ENCODE measurements around the gene SEPTIN11. TPM values are rescaled to one million over a fixed set of nuclear protein-coding genes. Genes with fewer than 3 reads are reported as not detected.

SEPTIN11 gene
- total RNA-seq, 1 donor from 2014 or later: 30.1 TPM

DNA sequence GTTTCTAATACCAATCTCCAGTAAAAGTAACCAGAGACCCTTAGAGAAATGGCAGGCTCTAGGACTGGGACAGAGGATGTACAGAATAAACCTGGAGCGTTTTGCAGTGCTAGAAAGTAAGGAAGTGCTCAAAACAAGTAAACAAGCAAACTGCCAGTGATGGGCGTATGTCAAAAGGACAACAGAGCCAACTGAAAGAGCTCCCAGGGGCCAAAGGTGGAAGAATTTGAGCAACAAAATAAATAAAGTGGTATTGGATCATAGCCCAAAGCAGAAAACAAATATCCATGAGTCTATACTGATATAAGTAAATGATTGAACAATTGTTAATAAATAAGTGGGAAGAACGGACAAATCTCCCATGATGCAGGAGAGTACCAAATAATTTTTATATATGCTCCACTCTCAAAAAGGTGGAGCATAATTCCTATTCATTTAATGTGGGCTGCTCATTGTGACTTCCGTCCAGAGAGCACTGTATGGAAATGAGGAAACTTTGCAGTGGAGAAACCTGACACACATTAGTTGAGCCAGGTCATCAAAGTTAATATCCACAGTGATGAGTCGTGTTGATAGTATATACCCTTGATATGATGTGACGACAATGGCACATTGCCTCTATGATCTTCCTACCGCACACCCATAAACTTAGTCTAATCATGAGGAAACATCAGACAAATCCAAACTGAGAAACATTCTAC is 17.8 kb upstream of the SEPTIN11 start:
- DNase-seq: no peak
- Histone ChIP-seq H3K27me3 (ENCODE audit: low read depth) (peaks cover 7% of the 10 kb centered on the region), H3K9me3 (replicated peaks) (peaks cover 5% of the 10 kb centered on the region), H3K4me3 (no peak overlapping the region), H3K27ac (replicated peaks) (no peak overlapping the region), H3K36me3 (no peaks in the 10 kb centered on the region), H3K4me1 (no peaks in the 10 kb centered on the region)
- intact Hi-C loops (cut with micrococcal nuclease): no loop called here
- TF ChIP-seq, protein P1, sequence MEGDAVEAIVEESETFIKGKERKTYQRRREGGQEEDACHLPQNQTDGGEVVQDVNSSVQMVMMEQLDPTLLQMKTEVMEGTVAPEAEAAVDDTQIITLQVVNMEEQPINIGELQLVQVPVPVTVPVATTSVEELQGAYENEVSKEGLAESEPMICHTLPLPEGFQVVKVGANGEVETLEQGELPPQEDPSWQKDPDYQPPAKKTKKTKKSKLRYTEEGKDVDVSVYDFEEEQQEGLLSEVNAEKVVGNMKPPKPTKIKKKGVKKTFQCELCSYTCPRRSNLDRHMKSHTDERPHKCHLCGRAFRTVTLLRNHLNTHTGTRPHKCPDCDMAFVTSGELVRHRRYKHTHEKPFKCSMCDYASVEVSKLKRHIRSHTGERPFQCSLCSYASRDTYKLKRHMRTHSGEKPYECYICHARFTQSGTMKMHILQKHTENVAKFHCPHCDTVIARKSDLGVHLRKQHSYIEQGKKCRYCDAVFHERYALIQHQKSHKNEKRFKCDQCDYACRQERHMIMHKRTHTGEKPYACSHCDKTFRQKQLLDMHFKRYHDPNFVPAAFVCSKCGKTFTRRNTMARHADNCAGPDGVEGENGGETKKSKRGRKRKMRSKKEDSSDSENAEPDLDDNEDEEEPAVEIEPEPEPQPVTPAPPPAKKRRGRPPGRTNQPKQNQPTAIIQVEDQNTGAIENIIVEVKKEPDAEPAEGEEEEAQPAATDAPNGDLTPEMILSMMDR (IDR thresholded peaks at IDR 0.05; ENCODE audit: borderline replicate concordance): no peak

DNA sequence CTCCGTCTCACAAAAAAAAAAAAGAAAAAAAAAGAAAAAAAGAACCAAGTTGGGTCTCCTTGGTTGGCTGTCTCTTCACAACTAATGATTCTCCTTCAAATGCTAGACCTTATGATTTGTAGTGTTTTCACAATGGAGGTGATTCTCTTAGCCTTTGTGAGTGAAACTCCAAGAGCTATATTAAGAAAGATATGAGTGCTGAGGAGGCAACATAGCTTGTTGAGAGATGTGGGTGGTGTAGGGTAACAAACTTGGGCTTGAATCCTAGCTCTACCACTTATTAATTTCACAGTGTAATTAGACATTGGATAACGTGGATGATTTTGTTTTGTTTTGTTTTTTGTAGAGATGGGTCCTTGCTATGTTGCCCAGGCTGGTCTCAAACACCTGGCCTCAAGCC is 10.4 kb upstream of the SEPTIN11 start:
- DNase-seq: no peak
- Histone ChIP-seq H3K4me1 (peaks cover 12% of the 10 kb centered on the region), H3K27me3 (ENCODE audit: low read depth) (peaks cover 9% of the 10 kb centered on the region), H3K4me3 (no peak overlapping the region), H3K27ac (replicated peaks) (no peak overlapping the region), H3K36me3 (no peaks in the 10 kb centered on the region), H3K9me3 (replicated peaks) (peaks cover 22% of the 10 kb centered on the region)
- intact Hi-C loops (cut with micrococcal nuclease): no loop called here
- TF ChIP-seq, protein P1 (IDR thresholded peaks at IDR 0.05; ENCODE audit: borderline replicate concordance): no peak

DNA sequence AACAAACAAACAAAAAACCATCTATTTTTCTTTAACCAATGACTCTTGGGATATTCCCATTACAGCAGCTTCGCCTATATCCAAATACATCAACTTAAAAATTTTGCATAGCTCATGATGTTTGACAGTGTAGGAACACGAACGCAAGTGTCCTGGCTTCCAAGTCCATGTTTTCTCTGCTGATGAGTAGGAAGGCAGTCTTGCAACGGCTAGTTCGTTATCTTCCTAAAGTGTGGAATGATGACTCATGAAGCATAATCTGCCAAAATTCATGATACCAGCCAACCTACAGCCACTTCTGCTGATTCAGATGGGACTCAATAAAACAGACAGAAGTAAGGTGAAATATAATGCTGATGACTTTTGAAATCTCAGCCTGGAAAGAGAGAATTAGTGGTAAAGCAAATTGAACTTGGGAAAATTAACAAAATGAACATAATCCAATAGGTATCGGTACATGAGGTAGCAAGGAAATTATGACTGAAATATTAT is 6.4 kb upstream of the SEPTIN11 start:
- H3K27ac ChIP-seq (replicated peaks): no peak overlapping the region
- peaks cover 16% of the 10 kb centered on the region for H3K4me1 ChIP-seq
- H3K9me3 ChIP-seq (replicated peaks): peaks cover 15% of the 10 kb centered on the region
- H3K4me3 ChIP-seq: no peak overlapping the region
- no peaks in the 10 kb centered on the region for H3K36me3 ChIP-seq
- TF ChIP-seq, protein P1 (IDR thresholded peaks at IDR 0.05; ENCODE audit: borderline replicate concordance): no peak
- intact Hi-C loops (cut with micrococcal nuclease): no loop called here
- no peaks in the 10 kb centered on the region for H3K27me3 ChIP-seq (ENCODE audit: low read depth)
- no peak for DNase-seq

DNA sequence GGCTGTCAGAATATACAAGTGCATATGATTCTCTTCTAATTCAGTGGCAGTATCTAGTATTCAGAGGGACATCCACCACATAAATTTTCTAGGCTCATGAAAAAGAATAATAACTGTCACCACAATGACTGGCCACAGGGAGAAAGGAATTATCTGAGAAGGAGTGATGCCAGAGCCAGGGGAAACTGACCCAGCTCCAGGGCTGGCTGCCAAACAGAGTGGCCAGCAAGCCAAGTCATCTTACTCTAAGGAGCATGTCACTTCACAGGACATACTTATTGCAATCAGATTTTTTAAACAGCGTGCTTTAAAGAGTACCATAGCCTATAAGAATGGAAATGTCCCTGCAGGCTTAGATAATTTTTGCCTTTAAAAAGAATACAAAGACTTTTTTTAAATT is 5.8 kb upstream of the SEPTIN11 start:
- Histone ChIP-seq H3K36me3 (no peaks in the 10 kb centered on the region), H3K4me3 (no peak overlapping the region), H3K9me3 (replicated peaks) (peaks cover 15% of the 10 kb centered on the region), H3K27ac (replicated peaks) (no peak overlapping the region), H3K27me3 (ENCODE audit: low read depth) (no peaks in the 10 kb centered on the region), H3K4me1 (peaks cover 22% of the 10 kb centered on the region)
- DNase-seq: no peak
- TF ChIP-seq, protein P1 (IDR thresholded peaks at IDR 0.05; ENCODE audit: borderline replicate concordance): no peak
- intact Hi-C loops (cut with micrococcal nuclease): no loop called here

DNA sequence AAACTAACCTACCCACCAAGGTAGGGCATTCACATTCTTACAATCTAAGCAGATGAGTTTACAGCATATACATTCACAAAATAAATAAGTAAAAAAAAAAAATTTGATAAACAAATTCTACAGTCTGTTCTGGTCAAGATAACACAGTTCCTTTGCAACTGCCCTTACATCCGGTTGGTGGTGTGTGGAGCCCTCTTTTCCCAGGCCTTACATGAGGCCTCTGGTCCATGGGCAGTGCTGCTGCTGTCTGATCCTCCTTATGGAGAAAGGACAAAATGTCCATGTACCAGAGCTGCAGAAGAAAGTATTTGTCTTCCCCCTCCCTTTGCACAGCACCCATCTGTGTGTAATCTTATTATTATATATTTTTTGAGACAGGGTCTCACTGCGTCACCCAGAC is 2.2 kb upstream of the SEPTIN11 start:
- no peak overlapping the region for H3K27ac ChIP-seq (replicated peaks)
- no peak overlapping the region for H3K4me3 ChIP-seq
- no peak for DNase-seq
- peaks cover 54% of the 10 kb centered on the region for H3K4me1 ChIP-seq
- TF ChIP-seq, protein P1 (IDR thresholded peaks at IDR 0.05; ENCODE audit: borderline replicate concordance): no peak
- H3K36me3 ChIP-seq: no peaks in the 10 kb centered on the region
- H3K27me3 ChIP-seq (ENCODE audit: low read depth): no peaks in the 10 kb centered on the region
- H3K9me3 ChIP-seq (replicated peaks): no peaks in the 10 kb centered on the region
- intact Hi-C loops (cut with micrococcal nuclease): no loop called here

Data from left ventricle myocardium inferior (tissue), 1 donor.